Loucy (cell line): ENCODE results near the gene ZNRF2.

ENCODE experiments used
- H2AFZ ChIP-seq: fragments of 200-600 bp; sonication (generic); 2 replicates; pipeline ENCODE4 v1.6.0; 2016; ENCODE audit warnings: antibody characterized with exemption, mild to moderate bottlenecking, low read length, moderate library complexity
- H3F3A ChIP-seq: fragments of 200-600 bp; 2 replicates; pipeline ENCODE4 v1.6.0; 2016; ENCODE audit warnings: antibody characterized with exemption, low read depth, mild to moderate bottlenecking
- H3K27me3 ChIP-seq: fragments of 200-600 bp; sonication (generic); 2 replicates; pipeline ENCODE4 v1.6.1; 2014; ENCODE audit warnings: low read length, mild to moderate bottlenecking; ENCODE audit not compliant: insufficient read depth, poor library complexity, severe bottlenecking
- H3K36me3 ChIP-seq: fragments of 200-600 bp; sonication (generic); 2 replicates; pipeline ENCODE4 v1.6.1; 2016; ENCODE audit warnings: low read length; ENCODE audit not compliant: insufficient read depth
- H3K4me1 ChIP-seq: fragments of 200-600 bp; sonication (generic); 2 replicates; pipeline ENCODE4 v1.5.1; 2014; ENCODE audit warnings: low read length, mild to moderate bottlenecking; ENCODE audit not compliant: insufficient read depth, poor library complexity, severe bottlenecking
- H3K4me2 ChIP-seq: fragments of 200-600 bp; sonication (generic); 2 replicates; pipeline ENCODE4 v1.6.0; 2014; ENCODE audit warnings: antibody characterized with exemption, low read length, low read depth, mild to moderate bottlenecking; ENCODE audit not compliant: poor library complexity, severe bottlenecking
- H3K4me3 ChIP-seq: fragments of 200-600 bp; sonication (generic); 2 replicates; pipeline ENCODE4 v1.5.1; 2014; ENCODE audit warnings: low read length, mild to moderate bottlenecking, mixed read lengths; ENCODE audit not compliant: poor library complexity, severe bottlenecking
- H3K79me2 ChIP-seq: fragments of 200-600 bp; sonication (generic); 2 replicates; pipeline ENCODE4 v1.6.1; 2014; ENCODE audit warnings: low read length; ENCODE audit not compliant: insufficient read depth
- H3K9ac ChIP-seq: fragments of 200-600 bp; sonication (generic); 2 replicates; pipeline ENCODE4 v1.6.0; 2014; ENCODE audit warnings: mild to moderate bottlenecking, low read depth, low read length, moderate library complexity; ENCODE audit not compliant: poor library complexity, severe bottlenecking
- H3K9me2 ChIP-seq: fragments of 200-600 bp; sonication (generic); replicated peaks from 2 replicates; pipeline ENCODE4 v1.6.1; 2016; ENCODE audit warnings: low read depth, low read length, mixed read lengths
- H3K9me3 ChIP-seq: fragments of 200-600 bp; sonication (generic); 2 replicates; pipeline ENCODE4 v1.6.1; 2014; ENCODE audit warnings: mild to moderate bottlenecking, antibody characterized with exemption, low read length, low read depth; ENCODE audit not compliant: insufficient read depth
- H4K20me1 ChIP-seq: fragments of 200-600 bp; sonication (generic); 2 replicates; pipeline ENCODE4 v1.6.0; 2014; ENCODE audit warnings: antibody characterized with exemption, low read length, mild to moderate bottlenecking; ENCODE audit not compliant: insufficient read depth, poor library complexity, severe bottlenecking
- CTCF ChIP-seq: fragments of 200-600 bp; sonication (generic); conservative IDR thresholded peaks from 2 replicates; pipeline ENCODE4 v1.5.1; 2014; ENCODE audit warnings: mild to moderate bottlenecking, antibody characterized with exemption, low read length
- EZH2phosphoT487 ChIP-seq: fragments of 200-600 bp; IDR thresholded peaks from 2 replicates; pipeline ENCODE4 v1.6.1; 2018; ENCODE audit warnings: antibody characterized with exemption, mild to moderate bottlenecking, moderate library complexity, borderline replicate concordance

Gene ZNRF2

GRCh38 chr7:30309842-30310435, 25.5 kb downstream of the ZNRF2 start:
- H3K9me2 ChIP-seq = no peaks in the 10 kb centered on the region
- no peak overlapping the region for H3K4me2 ChIP-seq
- no peaks in the 10 kb centered on the region for H3K27me3 ChIP-seq
- peaks cover 91% of the 10 kb centered on the region for H4K20me1 ChIP-seq
- H3K79me2 ChIP-seq = peaks cover 97% of the 10 kb centered on the region
- H3K4me3 ChIP-seq = no peak overlapping the region
- H3K9ac ChIP-seq = no peak overlapping the region
- H3K9me3 ChIP-seq = no peaks in the 10 kb centered on the region
- no peak overlapping the region for H2AFZ ChIP-seq
- no peaks in the 10 kb centered on the region for H3F3A ChIP-seq
- no peaks in the 10 kb centered on the region for H3K36me3 ChIP-seq
- TF ChIP-seq CTCF = no peak
- no peak for TF ChIP-seq EZH2phosphoT487
- H3K4me1 ChIP-seq = peaks cover 25% of the 10 kb centered on the region

- no peaks in the 10 kb centered on the region for H3K27me3 ChIP-seq
- no peak overlapping the region for H3K9ac ChIP-seq
- TF ChIP-seq EZH2phosphoT487 (no peak), CTCF (no peak)
- peaks cover 21% of the 10 kb centered on the region for H3K4me1 ChIP-seq
- no peak overlapping the region for H2AFZ ChIP-seq
- no peak overlapping the region for H3K4me3 ChIP-seq
- no peak overlapping the region for H3K4me2 ChIP-seq
- H3F3A ChIP-seq = no peaks in the 10 kb centered on the region
- H3K79me2 ChIP-seq = peaks cover 97% of the 10 kb centered on the region
- H4K20me1 ChIP-seq = peaks cover 90% of the 10 kb centered on the region
- H3K36me3 ChIP-seq = no peaks in the 10 kb centered on the region
- no peaks in the 10 kb centered on the region for H3K9me3 ChIP-seq
- H3K9me2 ChIP-seq = no peaks in the 10 kb centered on the region
These were observed 26.4 kb downstream of the ZNRF2 start for GRCh38 chr7:30310674-30311362.

- Histone ChIP-seq H3F3A (no peaks in the 10 kb centered on the region), H3K79me2 (peaks cover 96% of the 10 kb centered on the region), H3K9me2 (no peaks in the 10 kb centered on the region), H3K9me3 (no peaks in the 10 kb centered on the region), H3K4me3 (no peak overlapping the region), H3K27me3 (no peaks in the 10 kb centered on the region), H3K4me2 (no peak overlapping the region), H2AFZ (no peak overlapping the region), H4K20me1 (peaks cover 87% of the 10 kb centered on the region), H3K36me3 (no peaks in the 10 kb centered on the region), H3K9ac (no peak overlapping the region), H3K4me1 (peaks cover 21% of the 10 kb centered on the region)
- TF ChIP-seq EZH2phosphoT487 = no peak
- TF ChIP-seq CTCF = no peak
These were observed 27.8 kb downstream of the ZNRF2 start for GRCh38 chr7:30312178-30312577.
